MM.1S (cell line): ENCODE measurements around the gene NCBP2L.
A peak's percentile ranks its signal among the peaks of the same experiment; 100 is the strongest.

Experiments used
- DNase-seq: peaks from one replicate; pipeline ENCODE4 v3.0.0-alpha.2; 2015
- H2AFZ ChIP-seq: fragments of 300-600 bp; sonication (generic); 2 replicates; pipeline ENCODE4 v1.6.0; 2016; ENCODE audit warnings: antibody characterized with exemption, low read length
- H3F3A ChIP-seq: fragments of 300-600 bp; sonication (generic); 2 replicates; pipeline ENCODE4 v1.6.1; 2016; ENCODE audit warnings: mild to moderate bottlenecking, antibody characterized with exemption, low read length, moderate library complexity, mixed read lengths; ENCODE audit not compliant: insufficient read depth
- H3K27ac ChIP-seq: fragments of 300-600 bp; sonication (generic); 2 replicates; pipeline ENCODE4 v1.5.1; 2016; ENCODE audit warnings: mild to moderate bottlenecking, low read length
- H3K27me3 ChIP-seq: fragments of 300-600 bp; sonication (generic); replicated peaks from 2 replicates; pipeline ENCODE4 v1.6.0; 2016; ENCODE audit warnings: low read length; ENCODE audit not compliant: insufficient read depth
- H3K36me3 ChIP-seq: fragments of 300-600 bp; sonication (generic); replicated peaks from 2 replicates; pipeline ENCODE4 v1.6.1; 2016; ENCODE audit warnings: mild to moderate bottlenecking, low read length, mixed read lengths; ENCODE audit not compliant: insufficient read depth
- H3K4me1 ChIP-seq: fragments of 300-600 bp; sonication (generic); 2 replicates; pipeline ENCODE4 v1.6.1; 2016; ENCODE audit warnings: low read length, mixed read lengths
- H3K4me2 ChIP-seq: fragments of 300-600 bp; sonication (generic); 2 replicates; pipeline ENCODE4 v1.6.0; 2016; ENCODE audit warnings: low read depth, low read length
- H3K4me3 ChIP-seq: fragments of 300-600 bp; sonication (generic); 2 replicates; pipeline ENCODE4 v1.5.1; 2016; ENCODE audit warnings: low read length, mixed read lengths
- H3K79me2 ChIP-seq: fragments of 300-600 bp; sonication (generic); 2 replicates; pipeline ENCODE4 v1.6.1; 2016; ENCODE audit warnings: mixed run types, low read length, mixed read lengths
- H3K9ac ChIP-seq: fragments of 300-600 bp; sonication (generic); 2 replicates; pipeline ENCODE4 v1.6.1; 2016; ENCODE audit warnings: low read length, mixed read lengths
- H3K9me2 ChIP-seq: fragments of 300-600 bp; sonication (generic); replicated peaks from 2 replicates; pipeline ENCODE4 v1.6.1; 2016; ENCODE audit warnings: mild to moderate bottlenecking, low read length, mixed read lengths; ENCODE audit not compliant: insufficient read depth
- H3K9me3 ChIP-seq: fragments of 300-600 bp; sonication (generic); replicated peaks from 2 replicates; pipeline ENCODE4 v1.6.1; 2016; ENCODE audit warnings: mild to moderate bottlenecking, low read length, mixed read lengths; ENCODE audit not compliant: insufficient read depth
- H4K20me1 ChIP-seq: fragments of 300-600 bp; sonication (generic); 2 replicates; pipeline ENCODE4 v1.6.1; 2016; ENCODE audit warnings: mild to moderate bottlenecking, low read length, moderate library complexity, mixed read lengths; ENCODE audit not compliant: insufficient read depth
- CTCF ChIP-seq: fragments of 300-600 bp; sonication (generic); IDR thresholded peaks from 2 replicates; pipeline ENCODE4 v1.5.1; 2016; ENCODE audit warnings: antibody characterized with exemption, low read length, mixed read lengths
- EZH2 ChIP-seq: fragments of 300-600 bp; sonication (generic); optimal IDR thresholded peaks from 2 replicates; pipeline ENCODE3; 2017; ENCODE audit warnings: low read depth, mild to moderate bottlenecking, antibody characterized with exemption, low read length, mixed read lengths
- EZH2phosphoT487 ChIP-seq: fragments of 300-600 bp; sonication (generic); IDR thresholded peaks from 2 replicates; pipeline ENCODE4 v1.6.1; 2018; ENCODE audit warnings: antibody characterized with exemption, low read length

Gene NCBP2L

GRCh38 chrX:107738272-107738671, 39.3 kb upstream of the NCBP2L start:
- Histone ChIP-seq H2AFZ (no peak overlapping the region), H3K4me2 (no peak overlapping the region), H4K20me1 (no peaks in the 10 kb centered on the region), H3K9me3 (no peaks in the 10 kb centered on the region), H3K4me1 (peaks cover 14% of the 10 kb centered on the region), H3K79me2 (no peaks in the 10 kb centered on the region), H3K9ac (no peak overlapping the region), H3K36me3 (no peaks in the 10 kb centered on the region), H3F3A (peaks cover 15% of the 10 kb centered on the region), H3K9me2 (no peaks in the 10 kb centered on the region), H3K27me3 (no peaks in the 10 kb centered on the region), H3K27ac (no peak overlapping the region), H3K4me3 (no peak overlapping the region)
- TF ChIP-seq CTCF: no peak
- no peak for DNase-seq

GRCh38 chrX:107738768-107739167, 38.8 kb upstream of the NCBP2L start:
- no peaks in the 10 kb centered on the region for H3K27me3 ChIP-seq
- no peak overlapping the region for H3K4me3 ChIP-seq
- no peaks in the 10 kb centered on the region for H4K20me1 ChIP-seq
- no peaks in the 10 kb centered on the region for H3K9me3 ChIP-seq
- no peak overlapping the region for H3K27ac ChIP-seq
- peaks cover 15% of the 10 kb centered on the region for H3F3A ChIP-seq
- H3K79me2 ChIP-seq: no peaks in the 10 kb centered on the region
- H2AFZ ChIP-seq: no peak overlapping the region
- H3K36me3 ChIP-seq: no peaks in the 10 kb centered on the region
- H3K9me2 ChIP-seq: no peaks in the 10 kb centered on the region
- no peak overlapping the region for H3K9ac ChIP-seq
- TF ChIP-seq CTCF: no peak
- no peak for TF ChIP-seq EZH2phosphoT487
- no peak for TF ChIP-seq EZH2
- DNase-seq: no peak
- peaks cover 14% of the 10 kb centered on the region for H3K4me1 ChIP-seq
- H3K4me2 ChIP-seq: no peak overlapping the region

- no peak for DNase-seq
- Histone ChIP-seq H3K27me3 (no peaks in the 10 kb centered on the region), H3K9ac (no peak overlapping the region), H3K4me2 (no peak overlapping the region), H3K27ac (no peak overlapping the region), H3K9me3 (no peaks in the 10 kb centered on the region), H2AFZ (no peak overlapping the region), H3K79me2 (no peaks in the 10 kb centered on the region), H3K4me3 (no peak overlapping the region), H3K9me2 (no peaks in the 10 kb centered on the region), H3F3A (peaks cover 15% of the 10 kb centered on the region), H3K4me1 (peaks cover 14% of the 10 kb centered on the region), H3K36me3 (no peaks in the 10 kb centered on the region), H4K20me1 (no peaks in the 10 kb centered on the region)
- TF ChIP-seq EZH2phosphoT487: no peak
- TF ChIP-seq EZH2: no peak
These were observed 38.0 kb upstream of the NCBP2L start for GRCh38 chrX:107739541-107739940.

GRCh38 chrX:107741404-107741790, 36.1 kb upstream of the NCBP2L start:
- no peaks in the 10 kb centered on the region for H3K36me3 ChIP-seq
- DNase-seq: no peak
- H2AFZ ChIP-seq: peak overlapping the region; percentile 67
- H3K4me1 ChIP-seq: peaks cover 14% of the 10 kb centered on the region
- H3K79me2 ChIP-seq: no peaks in the 10 kb centered on the region
- peaks cover 15% of the 10 kb centered on the region for H3F3A ChIP-seq
- no peaks in the 10 kb centered on the region for H3K27me3 ChIP-seq
- peak overlapping the region; percentile 48 for H3K4me3 ChIP-seq
- no peaks in the 10 kb centered on the region for H3K9me3 ChIP-seq
- peak overlapping the region; percentile 84 for H3K27ac ChIP-seq
- no peaks in the 10 kb centered on the region for H3K9me2 ChIP-seq
- H3K4me2 ChIP-seq: peak overlapping the region; percentile 75
- TF ChIP-seq EZH2 (no peak), EZH2phosphoT487 (no peak), CTCF (no peak)
- no peaks in the 10 kb centered on the region for H4K20me1 ChIP-seq
- peak overlapping the region; percentile 58 for H3K9ac ChIP-seq
